ENCODE measurements around the gene TMEM63B.
"Not testable (repeated sequence)": the region's sequence is repeated elsewhere in the genome, so short reads cannot be mapped to it uniquely, and the experiment has no call there.

Gene TMEM63B

DNA sequence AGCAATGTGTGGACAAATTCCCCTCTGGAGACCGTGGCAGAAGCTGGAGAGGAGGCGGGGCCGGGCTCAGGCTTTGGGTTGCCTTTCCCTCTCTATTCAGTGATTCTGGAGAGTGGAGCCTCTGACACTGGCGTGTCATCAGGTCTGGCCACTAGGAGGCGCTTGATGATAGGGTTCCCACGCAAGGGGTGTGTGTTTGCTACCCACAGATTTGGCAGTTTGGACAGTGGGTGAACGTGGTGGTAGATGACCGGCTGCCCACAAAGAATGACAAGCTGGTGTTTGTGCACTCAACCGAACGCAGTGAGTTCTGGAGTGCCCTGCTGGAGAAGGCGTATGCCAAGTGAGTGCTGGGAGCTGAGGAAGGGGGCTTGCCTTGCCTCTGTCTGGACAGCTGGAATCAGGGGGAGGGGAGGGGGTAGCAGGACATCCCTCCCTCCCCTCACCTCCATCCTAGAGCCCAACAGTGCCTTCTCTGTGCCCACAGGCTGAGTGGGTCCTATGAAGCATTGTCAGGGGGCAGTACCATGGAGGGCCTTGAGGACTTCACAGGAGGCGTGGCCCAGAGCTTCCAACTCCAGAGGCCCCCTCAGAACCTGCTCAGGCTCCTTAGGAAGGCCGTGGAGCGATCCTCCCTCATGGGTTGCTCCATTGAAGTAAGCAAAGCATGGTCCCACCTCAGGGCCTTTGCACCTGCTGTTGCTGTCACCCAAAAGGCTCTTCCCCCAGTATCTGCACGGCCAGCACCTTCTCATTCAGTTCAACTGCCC lies 45.6 kb downstream of the TMEM63B start:
- DNase-seq: peak; percentile 86 to 88

DNA sequence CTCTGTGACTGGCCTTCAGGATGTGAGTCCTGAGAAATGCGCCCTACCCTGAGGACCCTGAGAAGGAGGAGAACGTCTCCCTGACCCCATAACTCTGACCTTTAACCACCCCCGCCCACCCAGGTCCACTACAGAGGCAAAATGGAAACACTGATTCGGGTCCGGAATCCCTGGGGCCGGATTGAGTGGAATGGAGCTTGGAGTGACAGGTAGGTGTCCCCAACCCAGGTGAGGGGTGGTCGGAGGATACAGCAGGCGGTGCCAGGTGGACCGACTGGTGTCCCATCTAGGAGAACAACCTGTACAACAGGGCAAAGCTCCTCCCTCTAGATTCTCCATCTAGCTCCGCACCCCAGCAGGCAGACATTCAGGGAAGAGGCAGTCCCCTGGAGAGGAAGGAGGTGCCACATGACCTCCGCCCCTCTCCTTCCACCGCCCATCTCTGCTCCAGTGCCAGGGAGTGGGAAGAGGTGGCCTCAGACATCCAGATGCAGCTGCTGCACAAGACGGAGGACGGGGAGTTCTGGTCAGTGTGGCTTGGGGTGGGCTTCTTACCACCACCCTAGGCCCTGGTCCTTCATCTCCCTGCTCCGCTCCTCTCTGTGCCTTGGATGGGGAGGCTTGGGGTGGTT lies 48.9 kb downstream of the TMEM63B start:
- no peak for DNase-seq

DNA sequence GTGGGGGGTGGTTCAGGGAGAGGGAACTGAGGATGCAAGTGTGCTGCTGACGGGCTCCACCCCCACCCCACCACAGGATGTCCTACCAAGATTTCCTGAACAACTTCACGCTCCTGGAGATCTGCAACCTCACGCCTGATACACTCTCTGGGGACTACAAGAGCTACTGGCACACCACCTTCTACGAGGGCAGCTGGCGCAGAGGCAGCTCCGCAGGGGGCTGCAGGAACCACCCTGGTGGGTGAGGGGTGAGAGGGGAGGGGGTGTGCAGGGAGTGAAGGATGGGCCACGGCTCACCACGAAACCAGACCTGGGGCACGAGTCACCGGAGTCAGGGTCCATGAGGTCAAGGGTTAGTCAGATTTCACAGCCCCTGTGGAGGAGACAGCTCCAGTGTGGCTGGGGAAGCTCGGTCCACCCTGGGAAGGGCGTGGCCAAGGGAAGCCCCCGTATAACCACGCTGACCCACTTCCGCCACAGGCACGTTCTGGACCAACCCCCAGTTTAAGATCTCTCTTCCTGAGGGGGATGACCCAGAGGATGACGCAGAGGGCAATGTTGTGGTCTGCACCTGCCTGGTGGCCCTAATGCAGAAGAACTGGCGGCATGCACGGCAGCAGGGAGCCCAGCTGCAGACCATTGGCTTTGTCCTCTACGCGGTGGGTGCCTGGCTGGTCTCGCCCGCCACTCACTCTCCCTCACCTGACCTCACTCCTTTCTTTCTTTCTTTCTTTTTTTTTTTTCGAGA lies 49.6 kb downstream of the TMEM63B start:
- peak; percentile 35 to 47 for DNase-seq

DNA sequence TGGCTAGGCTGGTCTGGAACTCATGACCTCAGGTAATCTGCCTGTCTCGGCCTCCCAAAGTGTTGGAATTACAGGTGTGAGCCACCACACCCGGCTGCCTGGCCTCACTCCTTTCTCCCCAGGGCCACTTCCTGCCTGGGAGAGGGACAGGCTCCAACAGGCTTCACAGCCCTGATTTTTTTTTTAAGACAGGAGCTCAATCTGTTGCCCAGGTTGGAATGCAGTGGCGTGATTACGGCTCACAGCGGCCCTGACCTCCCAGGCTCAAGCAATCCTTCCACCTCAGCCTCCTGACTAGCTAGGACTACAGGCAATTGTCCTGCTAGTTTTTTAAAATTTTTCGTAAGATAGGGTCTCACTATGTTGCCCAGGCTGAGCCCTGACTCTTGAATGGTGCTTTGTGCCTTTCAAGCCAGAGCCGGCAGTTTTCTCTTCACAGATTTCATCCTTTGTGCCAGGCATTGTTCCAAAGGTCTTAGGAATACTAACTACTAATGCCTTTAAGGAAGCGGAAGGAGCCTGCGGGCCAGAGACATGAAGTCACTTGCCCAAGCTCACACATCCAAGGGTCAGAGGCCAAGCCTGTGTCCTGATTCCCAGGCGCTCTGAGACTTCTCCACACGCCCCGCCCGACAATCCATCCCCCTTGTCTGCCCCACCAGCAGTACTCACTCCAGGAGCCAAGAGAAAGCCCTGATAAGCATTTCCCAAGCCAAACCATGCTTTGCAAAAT lies 50.5 kb downstream of the TMEM63B start:
- DNase-seq: no peak

DNA sequence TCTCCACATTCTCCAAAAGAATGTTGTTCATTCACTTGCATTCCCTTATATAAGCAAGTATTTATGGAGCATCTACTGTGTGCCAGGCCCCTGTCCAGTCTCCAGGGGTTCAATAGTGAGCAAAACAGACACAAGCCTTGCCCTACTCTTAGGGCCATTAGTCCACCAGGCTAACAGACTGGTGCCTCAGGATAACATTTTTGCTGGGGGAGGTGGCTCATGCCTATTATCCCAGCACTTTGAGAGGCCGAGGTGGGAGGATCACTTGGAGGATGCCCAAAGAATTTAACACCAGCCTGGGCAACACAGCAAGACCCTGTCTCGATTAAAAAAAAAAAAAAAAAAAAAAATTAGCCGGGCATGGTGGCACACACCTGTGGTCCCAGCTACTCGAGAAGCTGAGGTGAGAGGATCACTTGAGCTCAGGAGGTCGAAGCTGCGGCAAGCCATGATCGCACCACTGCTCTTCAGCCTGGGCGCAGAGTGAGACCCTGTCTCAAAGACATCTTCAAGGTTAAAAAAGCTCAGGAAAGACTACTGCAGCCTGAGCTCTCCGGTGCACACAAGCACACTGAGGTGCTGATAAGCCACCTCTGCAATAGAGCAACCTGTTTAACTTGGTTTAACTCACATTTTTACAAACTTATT lies 51.2 kb downstream of the TMEM63B start:
- DNase-seq: no peak

DNA sequence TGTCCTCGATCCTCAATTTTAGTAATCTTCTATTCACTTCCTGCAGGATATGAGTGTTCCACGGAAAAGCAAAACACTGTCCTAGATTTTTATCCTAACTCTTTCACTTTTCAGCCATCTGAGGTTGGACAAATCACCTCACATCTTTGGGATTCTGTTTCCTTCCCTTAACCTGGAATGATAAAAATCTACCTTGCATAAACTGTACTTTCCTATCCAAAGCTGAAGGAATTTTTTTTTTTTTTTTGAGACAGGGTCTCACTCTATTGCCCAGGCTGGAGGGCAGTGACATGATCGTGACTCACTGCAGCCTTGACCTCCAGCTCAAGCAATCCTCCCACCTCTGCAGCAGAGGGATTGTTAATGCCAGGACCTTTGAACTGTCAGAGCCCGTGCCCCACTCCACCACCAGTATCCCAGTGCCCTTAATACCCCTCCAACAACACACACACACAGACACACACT lies 51.8 kb downstream of the TMEM63B start:
- no peak for DNase-seq

DNA sequence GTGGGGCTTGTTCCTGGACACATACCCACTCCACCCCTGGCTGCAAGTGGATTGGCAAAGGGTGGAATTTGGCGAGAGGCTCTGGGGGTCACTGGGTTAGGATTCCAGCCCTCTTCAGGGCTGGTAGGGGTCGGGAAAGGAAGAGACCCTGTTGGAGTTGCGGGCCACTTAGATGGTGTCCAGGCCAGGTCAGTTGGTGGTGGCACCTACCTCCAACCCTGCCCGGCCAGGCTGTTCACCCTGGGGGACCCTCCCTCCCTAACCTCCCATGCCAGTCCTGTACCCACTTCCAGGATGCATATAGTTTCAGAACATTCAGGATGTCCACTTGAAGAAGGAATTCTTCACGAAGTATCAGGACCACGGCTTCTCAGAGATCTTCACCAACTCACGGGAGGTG lies 52.3 kb downstream of the TMEM63B start:
- no peak for DNase-seq

DNA sequence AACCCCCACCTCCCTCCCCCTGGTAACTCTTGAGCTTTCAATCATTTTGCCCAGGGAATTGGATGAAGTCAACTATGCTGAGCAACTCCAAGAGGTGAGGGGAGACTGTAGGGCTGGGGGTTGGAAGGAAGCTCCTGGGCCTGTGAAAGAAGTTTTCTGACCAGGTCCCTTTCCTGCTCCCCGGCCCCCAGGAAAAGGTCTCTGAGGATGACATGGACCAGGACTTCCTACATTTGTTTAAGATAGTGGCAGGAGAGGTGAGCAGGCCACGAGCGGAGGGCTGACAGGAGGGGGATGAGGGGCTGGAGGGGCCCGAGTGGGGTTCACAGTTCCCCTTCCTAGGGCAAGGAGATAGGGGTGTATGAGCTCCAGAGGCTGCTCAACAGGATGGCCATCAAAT lies 53.1 kb downstream of the TMEM63B start:
- no peak for DNase-seq

DNA sequence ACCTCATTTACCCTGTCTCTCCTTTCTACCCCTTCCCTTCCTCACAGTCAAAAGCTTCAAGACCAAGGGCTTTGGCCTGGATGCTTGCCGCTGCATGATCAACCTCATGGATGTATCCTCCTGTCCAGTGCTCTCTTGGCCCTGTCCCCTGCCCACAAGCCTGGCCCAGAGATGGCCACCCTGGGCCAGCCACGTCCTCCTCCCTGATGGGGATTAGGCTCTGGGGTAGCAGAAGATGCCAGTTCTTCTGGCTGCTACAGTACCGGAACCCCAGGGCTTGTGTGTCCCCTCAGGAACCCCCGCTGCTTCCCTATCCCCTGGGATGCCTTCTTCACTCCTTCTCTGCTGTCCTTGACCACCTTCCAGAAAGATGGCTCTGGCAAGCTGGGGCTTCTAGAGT lies 53.5 kb downstream of the TMEM63B start:
- no peak for DNase-seq

DNA sequence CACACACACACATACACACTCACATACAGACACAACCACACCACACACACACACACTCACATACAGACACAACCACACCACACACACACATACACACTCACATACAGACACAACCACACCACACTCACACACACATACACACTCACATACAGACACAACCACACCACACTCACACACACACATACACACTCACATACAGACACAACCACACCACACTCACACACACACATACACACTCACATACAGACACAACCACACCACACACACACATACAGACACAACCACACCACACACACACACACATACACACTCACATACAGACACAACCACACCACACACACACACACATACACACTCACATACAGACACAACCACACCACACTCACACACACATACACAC lies 54.4 kb downstream of the TMEM63B start:
- DNase-seq: not testable (repeated sequence)

DNA sequence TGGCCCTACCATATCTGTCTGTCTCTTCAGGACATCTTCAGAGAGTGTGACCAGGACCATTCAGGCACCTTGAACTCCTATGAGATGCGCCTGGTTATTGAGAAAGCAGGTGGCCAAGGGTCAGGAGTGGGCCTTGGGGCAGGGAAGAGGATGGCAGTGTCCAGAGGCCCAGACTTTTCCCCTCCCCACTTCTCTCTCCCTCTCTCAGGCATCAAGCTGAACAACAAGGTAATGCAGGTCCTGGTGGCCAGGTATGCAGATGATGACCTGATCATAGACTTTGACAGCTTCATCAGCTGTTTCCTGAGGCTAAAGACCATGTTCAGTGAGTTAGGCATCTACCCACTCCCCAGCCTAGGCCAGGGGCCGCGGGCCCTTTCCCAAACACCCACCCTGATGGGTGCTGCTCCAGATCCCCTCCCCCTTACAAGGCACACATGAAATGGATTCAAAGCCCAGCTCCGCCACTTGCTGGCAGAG lies 55.6 kb downstream of the TMEM63B start:
- no peak for DNase-seq

DNA sequence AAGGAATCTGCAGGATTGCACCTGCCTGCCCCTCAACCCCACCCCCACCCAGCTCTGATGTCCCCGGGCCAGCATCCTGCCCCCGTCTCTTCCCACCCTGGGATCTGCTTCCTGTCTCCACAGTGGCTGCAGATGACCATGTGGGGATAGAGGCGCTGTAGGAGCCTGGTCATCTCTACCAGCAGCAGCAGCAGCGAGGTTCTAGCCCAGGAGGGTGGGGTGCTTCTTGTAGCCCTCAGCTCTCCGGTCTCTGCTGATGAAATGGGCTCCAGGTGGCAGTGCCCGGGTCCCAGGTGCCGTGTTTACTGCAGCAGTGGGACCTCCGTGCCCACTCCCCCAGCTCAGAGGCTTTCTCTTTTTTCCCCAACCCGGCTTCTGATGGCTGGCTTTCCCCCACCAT lies 56.4 kb downstream of the TMEM63B start:
- no peak for DNase-seq

DNA sequence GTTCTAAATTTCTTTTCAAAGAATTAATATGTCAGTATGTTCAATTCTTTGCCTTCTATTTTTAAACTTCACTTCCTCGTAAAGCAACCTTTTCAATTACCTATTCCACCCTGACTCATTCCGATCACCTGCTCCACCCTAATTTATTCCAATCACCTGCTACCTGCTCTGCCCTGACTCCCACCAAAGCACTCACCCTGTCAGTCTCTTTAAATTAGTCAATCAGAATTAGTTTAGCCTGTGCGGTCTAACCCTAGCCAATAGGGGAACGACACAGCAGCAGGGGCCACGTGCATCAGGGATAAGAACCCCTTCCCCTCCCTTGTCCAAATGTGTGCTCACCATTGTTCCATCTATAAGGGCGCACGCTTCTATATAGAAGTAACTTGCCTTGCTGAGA lies 58.0 kb downstream of the TMEM63B start:
- DNase-seq: not testable (repeated sequence)

DNA sequence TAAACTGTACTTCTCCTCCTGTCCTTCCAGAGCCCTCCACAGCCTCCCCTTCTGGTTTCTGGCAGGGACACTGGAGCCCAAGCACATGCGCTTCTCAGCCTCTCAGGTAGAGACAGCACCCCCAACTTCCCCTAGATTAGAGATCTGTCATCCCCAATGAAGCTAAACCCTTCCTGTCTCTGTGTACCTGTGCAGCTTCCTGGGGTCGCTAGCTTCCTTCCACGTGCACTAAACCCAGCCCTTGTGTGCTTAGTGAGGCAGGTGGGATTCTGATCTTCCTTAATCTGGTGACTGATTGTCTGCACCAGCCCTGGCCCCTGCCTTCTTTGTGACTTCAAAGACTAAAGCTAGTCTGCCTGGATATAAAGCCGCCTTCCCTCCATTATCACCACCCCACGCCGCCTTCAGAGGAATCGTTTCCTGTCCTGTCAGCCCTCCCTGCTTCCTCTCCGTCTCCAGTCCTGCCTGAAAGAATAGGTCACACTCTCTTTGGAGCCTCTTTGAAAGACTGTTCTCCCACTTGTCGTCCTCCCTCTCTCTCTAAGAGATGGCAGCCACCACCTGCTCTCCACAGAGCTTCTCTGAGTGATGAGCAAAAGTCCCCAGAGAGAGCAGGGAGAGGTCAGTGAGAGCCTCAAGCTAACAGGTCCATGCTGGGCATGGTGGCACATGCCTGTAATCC lies 58.7 kb downstream of the TMEM63B start:
- no peak for DNase-seq

DNA sequence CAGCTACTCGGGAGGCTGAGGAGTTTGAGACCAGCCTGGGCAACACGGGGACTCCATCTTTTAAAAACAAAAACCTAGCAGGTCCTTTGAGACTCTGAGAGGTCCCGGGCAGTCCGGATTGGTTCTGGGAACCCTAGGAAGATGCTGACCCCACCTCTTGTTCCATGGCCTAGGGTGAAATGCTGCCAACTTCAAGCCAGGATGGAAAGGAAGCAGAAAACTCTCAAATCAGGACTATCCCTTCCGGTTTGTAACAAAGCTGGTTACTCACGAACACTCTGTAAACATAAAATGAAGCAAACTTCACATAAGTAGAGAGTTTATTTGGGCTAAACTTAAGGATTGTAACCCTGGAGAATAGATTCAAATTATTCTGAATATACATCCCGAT lies 59.3 kb downstream of the TMEM63B start:
- DNase-seq: no peak

DNA sequence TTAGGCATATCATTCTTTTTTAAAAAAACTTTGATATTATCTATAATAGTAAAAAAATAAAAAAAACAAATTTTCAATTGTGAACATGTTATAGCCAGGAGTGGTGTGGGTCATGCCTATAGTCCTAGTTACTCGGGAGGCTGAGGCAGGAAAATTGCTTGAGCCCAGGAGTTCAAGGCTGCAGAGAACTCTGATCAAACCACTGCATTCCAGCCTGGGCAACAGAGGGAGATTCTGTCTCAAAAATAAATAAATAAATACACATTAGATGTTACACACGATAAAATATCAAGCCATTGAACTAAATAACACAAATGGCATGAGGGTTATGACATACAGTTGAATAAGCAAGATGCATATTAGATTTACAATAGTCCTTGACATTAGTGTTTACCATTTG lies 61.5 kb downstream of the TMEM63B start:
- DNase-seq: no peak

DNA sequence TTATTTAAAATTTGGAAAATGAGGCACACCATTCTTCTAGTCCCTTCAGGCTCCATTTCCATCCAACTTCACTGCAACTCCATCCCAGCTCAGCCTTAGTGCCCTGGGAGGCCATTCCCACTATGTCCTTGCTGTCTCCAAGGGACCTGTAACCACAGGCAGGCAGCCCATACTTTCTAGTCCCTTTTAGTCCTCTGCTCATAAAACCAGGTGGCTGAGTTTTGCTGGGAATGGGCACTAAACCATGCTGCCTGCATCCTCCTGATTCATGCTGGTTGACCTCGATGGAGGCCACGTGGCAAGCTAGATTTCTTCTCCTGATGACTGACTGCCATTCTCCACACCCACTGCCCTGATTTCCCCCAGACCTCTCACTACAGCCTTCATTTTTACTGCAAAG lies 61.9 kb downstream of the TMEM63B start:
- DNase-seq: no peak

DNA sequence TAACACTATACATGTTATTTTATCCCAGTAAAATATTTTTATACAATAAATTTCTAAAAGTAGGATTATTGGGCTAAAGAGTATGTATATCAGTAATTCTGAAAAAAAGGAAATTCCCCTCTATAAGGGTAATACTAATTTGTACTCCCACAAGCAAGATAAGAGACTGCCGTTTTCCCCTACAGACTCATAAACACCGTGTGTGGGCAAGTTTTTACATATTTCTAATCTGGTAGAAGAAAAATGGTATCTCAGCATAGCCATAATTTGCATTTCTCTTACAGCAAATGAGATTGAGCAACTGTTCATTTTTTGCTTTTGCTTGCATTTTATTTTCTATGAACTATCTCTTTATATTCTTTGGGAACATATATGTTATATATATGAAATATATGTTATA lies 63.4 kb downstream of the TMEM63B start:
- no peak for DNase-seq

DNA sequence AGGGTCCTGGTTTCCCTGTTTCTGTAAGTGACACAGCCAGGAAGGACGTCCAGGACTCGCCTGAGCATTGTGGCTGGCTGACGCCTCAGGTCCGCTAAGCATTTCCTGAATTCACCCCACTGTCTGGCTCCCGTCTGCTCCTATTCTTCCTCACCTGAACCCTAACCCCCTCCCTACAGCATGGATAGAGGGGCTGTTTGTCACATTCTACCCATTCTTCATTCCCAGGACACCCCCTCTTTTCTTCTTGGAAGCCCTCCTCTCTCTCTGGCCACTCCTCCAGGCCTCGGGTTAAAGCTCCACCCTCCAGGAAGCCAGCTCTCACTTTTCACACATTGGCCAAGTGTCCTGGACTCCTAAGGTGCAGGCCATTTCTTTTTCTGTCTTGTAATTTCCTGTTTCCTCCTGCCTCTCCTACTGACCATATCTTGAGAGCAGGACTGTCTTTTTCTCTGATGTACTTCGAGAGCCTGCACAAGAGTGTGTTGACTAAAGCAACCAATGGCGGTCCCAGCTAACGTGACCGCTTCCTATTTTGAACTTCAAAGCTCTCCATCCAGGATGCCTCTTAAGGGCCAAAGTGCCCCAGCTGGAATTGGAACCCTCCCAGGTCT lies 65.2 kb downstream of the TMEM63B start:
- no peak for DNase-seq

DNA sequence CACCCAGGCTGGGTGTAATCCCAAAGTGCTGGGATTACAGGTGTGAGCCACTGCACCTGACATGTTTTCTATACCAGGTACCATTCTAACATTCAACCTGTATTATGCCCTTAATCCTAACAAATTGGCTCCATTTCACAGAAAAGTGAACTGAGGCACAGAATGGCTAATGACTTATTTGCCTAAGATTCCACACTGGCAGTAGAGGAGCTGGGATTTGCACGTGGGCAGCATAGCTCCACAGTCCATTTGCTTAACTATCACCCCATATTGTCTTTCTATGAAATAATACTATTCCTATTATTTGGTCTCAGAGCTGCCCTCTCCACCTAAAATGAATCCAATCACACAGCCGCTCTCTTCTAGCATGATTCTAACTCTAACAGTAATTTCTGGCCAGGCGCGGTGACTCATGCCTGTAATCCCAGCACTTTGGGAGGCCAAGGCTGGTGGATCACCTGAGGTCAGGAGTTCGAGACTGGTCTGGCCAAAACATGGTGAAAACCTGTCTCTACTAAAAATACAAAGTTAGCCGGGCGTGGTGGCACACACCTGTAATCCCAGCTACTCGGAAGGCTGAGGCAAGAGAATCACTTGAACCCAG lies 66.1 kb downstream of the TMEM63B start:
- no peak for DNase-seq

DNA sequence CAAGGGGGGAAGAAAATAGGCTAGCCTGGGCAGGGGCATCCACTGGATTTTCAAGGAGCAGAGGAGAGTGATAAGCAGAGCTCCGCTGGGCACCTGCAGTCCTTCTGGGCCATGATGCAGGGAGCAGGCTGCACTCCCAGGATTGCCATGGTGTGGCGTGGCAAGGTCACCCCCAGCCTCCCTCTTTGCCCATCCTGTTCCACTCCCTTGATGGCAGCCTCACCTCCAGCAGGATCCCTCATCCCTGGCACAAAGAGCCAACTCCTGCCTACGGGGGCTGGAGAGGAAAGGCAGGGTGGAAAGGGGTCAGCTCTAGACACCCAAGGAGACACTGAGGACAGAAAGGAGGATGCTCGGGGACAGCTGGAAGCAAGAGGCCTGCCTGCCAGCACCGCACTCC lies 67.0 kb downstream of the TMEM63B start:
- no peak for DNase-seq
